Stimulated activated CD8-positive, alpha-beta memory T cell treated with anti-CD3 and anti-CD28 coated beads, Interleukin-12 subunit alpha, Interleukin-12 subunit beta, amount 100 ng/mL, for 24 hours (primary cell): ENCODE results near the gene CYP27C1.

Experiments
- DNase-seq: peaks from one replicate; pipeline ENCODE4 v3.0.0-alpha.2; 2020; ENCODE audit errors: extremely low read depth

The CYP27C1 gene

GRCh38 chr2:127150996-127151395 lies 69.1 kb downstream of the CYP27C1 start:
- DNase-seq, result no peak

GRCh38 chr2:127149384-127149783 lies 70.7 kb downstream of the CYP27C1 start:
- DNase-seq, result no peak

GRCh38 chr2:127146820-127147502 lies 73.1 kb downstream of the CYP27C1 start:
- no peak for DNase-seq

GRCh38 chr2:127146071-127146725 lies 73.9 kb downstream of the CYP27C1 start:
- no peak for DNase-seq

GRCh38 chr2:127145280-127145895 lies 74.7 kb downstream of the CYP27C1 start:
- no peak for DNase-seq

- no peak for DNase-seq
These were observed 76.0 kb downstream of the CYP27C1 start for GRCh38 chr2:127143841-127144782.

- no peak for DNase-seq
These were observed 77.2 kb downstream of the CYP27C1 start for GRCh38 chr2:127142663-127143630.

GRCh38 chr2:127140538-127140937 lies 79.6 kb downstream of the CYP27C1 start:
- DNase-seq, result no peak

- no peak for DNase-seq
These were observed 80.3 kb downstream of the CYP27C1 start for GRCh38 chr2:127139766-127140165.

- no peak for DNase-seq
These were observed 81.8 kb downstream of the CYP27C1 start for GRCh38 chr2:127138281-127138680.

- no peak for DNase-seq
These were observed 82.4 kb downstream of the CYP27C1 start for GRCh38 chr2:127137741-127138140.

GRCh38 chr2:127137225-127137624 lies 82.9 kb downstream of the CYP27C1 start:
- no peak for DNase-seq

- DNase-seq, result no peak
These were observed 85.0 kb downstream of the CYP27C1 start for GRCh38 chr2:127134833-127135830.

- DNase-seq, result no peak
These were observed 85.9 kb downstream of the CYP27C1 start for GRCh38 chr2:127134235-127134634.
